KOPT-K1 (cell line): Measurements from ENCODE around the gene CNTNAP4.

Experiments used
- H3K27ac ChIP-seq: fragments of 200-600 bp; sonication (generic); 2 replicates; pipeline ENCODE4 v1.5.1; 2016; ENCODE audit warnings: antibody characterized with exemption, mild to moderate bottlenecking, low read depth, low read length; ENCODE audit not compliant: poor library complexity, severe bottlenecking
- H3K36me3 ChIP-seq: fragments of 200-600 bp; sonication (generic); 2 replicates; pipeline ENCODE4 v1.5.1; 2017; ENCODE audit warnings: antibody characterized with exemption, mild to moderate bottlenecking, low read length, moderate library complexity; ENCODE audit not compliant: insufficient read depth
- H3K9me3 ChIP-seq: fragments of 200-600 bp; sonication (generic); 2 replicates; pipeline ENCODE4 v1.5.1; 2017; ENCODE audit warnings: antibody characterized with exemption, low read length, mild to moderate bottlenecking; ENCODE audit not compliant: insufficient read depth, poor library complexity, severe bottlenecking

The CNTNAP4 gene

GRCh38 chr16:76276745-76277438 is at the start of gene CNTNAP4:
Gene CNTNAP4 (plus strand): TSS chr16:76277401. CDS start chr16:76277663, 262 bp downstream.
- Histone ChIP-seq H3K27ac (no peak within 1 kb of the TSS), H3K9me3 (no peaks in the 10 kb centered on the region), H3K36me3 (no peaks in the 10 kb centered on the region)

GRCh38 chr16:76228546-76229146 is 48.6 kb upstream of the CNTNAP4 start:
- Histone ChIP-seq H3K36me3 (no peaks in the 10 kb centered on the region), H3K27ac (no peak overlapping the region), H3K9me3 (no peaks in the 10 kb centered on the region)

- no peaks in the 10 kb centered on the region for H3K36me3 ChIP-seq
- no peak overlapping the region for H3K27ac ChIP-seq
- no peaks in the 10 kb centered on the region for H3K9me3 ChIP-seq
Observed at GRCh38 chr16:76232704-76233103, 44.5 kb upstream of the CNTNAP4 start.

GRCh38 chr16:76235025-76235424 is 42.2 kb upstream of the CNTNAP4 start:
- Histone ChIP-seq H3K27ac (no peak overlapping the region), H3K36me3 (no peaks in the 10 kb centered on the region), H3K9me3 (no peaks in the 10 kb centered on the region)

- H3K27ac ChIP-seq = no peak overlapping the region
- no peaks in the 10 kb centered on the region for H3K36me3 ChIP-seq
- H3K9me3 ChIP-seq = no peaks in the 10 kb centered on the region
Observed at GRCh38 chr16:76235426-76235825, 41.8 kb upstream of the CNTNAP4 start.

- H3K9me3 ChIP-seq = no peaks in the 10 kb centered on the region
- no peak overlapping the region for H3K27ac ChIP-seq
- no peaks in the 10 kb centered on the region for H3K36me3 ChIP-seq
Observed at GRCh38 chr16:76237471-76237870, 39.7 kb upstream of the CNTNAP4 start.

GRCh38 chr16:76241755-76242154 is 35.4 kb upstream of the CNTNAP4 start:
- Histone ChIP-seq H3K9me3 (no peaks in the 10 kb centered on the region), H3K27ac (no peak overlapping the region)

GRCh38 chr16:76243620-76244019 is 33.6 kb upstream of the CNTNAP4 start:
- no peaks in the 10 kb centered on the region for H3K9me3 ChIP-seq
- no peaks in the 10 kb centered on the region for H3K36me3 ChIP-seq

More at GRCh38 chr16:76241755-76242154, 35.4 kb upstream of the CNTNAP4 start:
- H3K36me3 ChIP-seq = no peaks in the 10 kb centered on the region

GRCh38 chr16:76246587-76246986 is 30.6 kb upstream of the CNTNAP4 start:
- Histone ChIP-seq H3K36me3 (no peaks in the 10 kb centered on the region), H3K27ac (no peak overlapping the region), H3K9me3 (no peaks in the 10 kb centered on the region)

More at GRCh38 chr16:76243620-76244019, 33.6 kb upstream of the CNTNAP4 start:
- H3K27ac ChIP-seq = no peak overlapping the region

GRCh38 chr16:76265434-76266045 is 11.7 kb upstream of the CNTNAP4 start:
- Histone ChIP-seq H3K27ac (no peak overlapping the region), H3K36me3 (no peaks in the 10 kb centered on the region), H3K9me3 (no peaks in the 10 kb centered on the region)

- H3K27ac ChIP-seq = no peak overlapping the region
- no peaks in the 10 kb centered on the region for H3K36me3 ChIP-seq
- H3K9me3 ChIP-seq = no peaks in the 10 kb centered on the region
Observed at GRCh38 chr16:76268824-76269223, 8.4 kb upstream of the CNTNAP4 start.

GRCh38 chr16:76277460-76278030 is 344 bp downstream of the CNTNAP4 start:
- Histone ChIP-seq H3K36me3 (no peaks in the 10 kb centered on the region), H3K9me3 (no peaks in the 10 kb centered on the region), H3K27ac (no peak overlapping the region)

GRCh38 chr16:76278086-76278485 is 885 bp downstream of the CNTNAP4 start:
- Histone ChIP-seq H3K36me3 (no peaks in the 10 kb centered on the region), H3K27ac (no peak overlapping the region), H3K9me3 (no peaks in the 10 kb centered on the region)

GRCh38 chr16:76278980-76279379 is 1.8 kb downstream of the CNTNAP4 start:
- no peaks in the 10 kb centered on the region for H3K36me3 ChIP-seq
- H3K9me3 ChIP-seq = no peaks in the 10 kb centered on the region
- no peak overlapping the region for H3K27ac ChIP-seq

- Histone ChIP-seq H3K27ac (no peak overlapping the region), H3K9me3 (no peaks in the 10 kb centered on the region), H3K36me3 (no peaks in the 10 kb centered on the region)
Observed at GRCh38 chr16:76280421-76281215, 3.4 kb downstream of the CNTNAP4 start.
